NCI-H510A (cell line): ENCODE measurements around the gene TSKS.

Experiments
- DNase-seq: peaks from one replicate; lab custom pipeline; 2025; lab: John Stamatoyannopoulos, UW

Gene TSKS

DNA sequence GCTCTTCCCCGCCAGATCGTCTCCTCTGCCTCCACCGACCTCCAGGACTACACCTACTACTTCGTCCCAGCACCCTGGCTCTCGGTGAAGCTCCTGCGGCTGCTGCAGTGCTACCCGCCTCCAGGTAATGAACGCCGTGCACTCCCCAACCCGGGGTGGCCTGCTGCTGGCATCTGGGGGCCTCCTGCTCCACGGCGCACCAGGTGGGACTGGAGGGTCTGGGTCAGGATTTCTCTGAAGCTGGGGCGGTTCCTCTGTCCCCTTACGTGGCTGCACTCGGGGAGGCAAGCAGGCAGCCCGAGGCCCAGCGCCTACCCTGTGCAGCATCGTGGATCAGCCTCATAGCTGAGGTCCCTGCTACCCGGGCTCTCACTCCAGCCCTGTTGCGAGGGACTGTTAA is 32.5 kb upstream of the TSKS start:
- no peak for DNase-seq

DNA sequence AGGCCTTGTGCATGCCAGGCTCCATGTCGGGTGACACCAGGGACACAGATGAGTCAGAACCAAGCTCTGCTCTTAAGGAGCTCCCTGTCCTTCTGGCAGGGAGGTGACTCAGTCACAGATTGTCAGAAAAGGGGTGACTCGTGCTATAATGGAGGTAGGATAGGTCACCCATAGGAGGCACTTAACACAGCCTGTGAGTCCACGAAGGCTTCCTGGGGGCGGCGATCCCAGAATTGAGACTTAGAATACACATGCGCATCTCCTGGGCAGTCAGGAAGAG is 30.4 kb upstream of the TSKS start:
- DNase-seq = no peak

DNA sequence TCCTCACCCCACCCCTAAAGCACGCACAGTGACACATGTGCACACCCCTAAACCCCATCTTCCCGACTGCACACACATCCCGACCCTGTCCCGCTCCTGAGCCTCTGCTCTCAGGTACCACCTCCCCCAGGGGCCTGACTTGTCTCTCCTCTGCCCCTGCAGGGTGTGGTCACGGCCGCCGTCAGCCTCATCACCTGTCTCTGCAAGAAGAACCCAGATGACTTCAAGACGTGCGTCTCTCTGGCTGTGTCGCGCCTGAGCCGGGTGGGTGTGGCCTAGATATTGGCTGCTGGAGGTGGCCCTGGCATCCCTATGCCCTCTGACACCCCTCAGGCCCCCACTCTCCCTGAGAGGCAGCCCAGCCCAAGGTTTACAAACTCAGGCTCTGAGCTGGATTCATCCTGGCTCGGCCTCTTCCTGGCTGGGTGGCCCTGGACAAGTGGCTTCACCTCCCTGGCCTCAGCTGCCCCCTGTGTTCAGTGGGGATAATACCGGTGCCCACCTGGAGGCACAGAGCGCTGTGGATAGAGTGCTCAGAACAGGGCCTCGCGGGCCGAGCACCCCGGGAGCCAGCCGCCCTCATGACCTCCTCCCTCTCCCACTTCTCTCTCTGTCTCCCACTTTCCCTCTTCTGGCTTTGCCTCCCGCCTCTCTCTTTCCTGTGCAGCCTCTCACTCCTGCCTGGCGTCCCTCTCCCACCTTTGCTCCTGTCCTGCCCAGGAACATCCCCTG is 29.9 kb upstream of the TSKS start:
- no peak for DNase-seq

DNA sequence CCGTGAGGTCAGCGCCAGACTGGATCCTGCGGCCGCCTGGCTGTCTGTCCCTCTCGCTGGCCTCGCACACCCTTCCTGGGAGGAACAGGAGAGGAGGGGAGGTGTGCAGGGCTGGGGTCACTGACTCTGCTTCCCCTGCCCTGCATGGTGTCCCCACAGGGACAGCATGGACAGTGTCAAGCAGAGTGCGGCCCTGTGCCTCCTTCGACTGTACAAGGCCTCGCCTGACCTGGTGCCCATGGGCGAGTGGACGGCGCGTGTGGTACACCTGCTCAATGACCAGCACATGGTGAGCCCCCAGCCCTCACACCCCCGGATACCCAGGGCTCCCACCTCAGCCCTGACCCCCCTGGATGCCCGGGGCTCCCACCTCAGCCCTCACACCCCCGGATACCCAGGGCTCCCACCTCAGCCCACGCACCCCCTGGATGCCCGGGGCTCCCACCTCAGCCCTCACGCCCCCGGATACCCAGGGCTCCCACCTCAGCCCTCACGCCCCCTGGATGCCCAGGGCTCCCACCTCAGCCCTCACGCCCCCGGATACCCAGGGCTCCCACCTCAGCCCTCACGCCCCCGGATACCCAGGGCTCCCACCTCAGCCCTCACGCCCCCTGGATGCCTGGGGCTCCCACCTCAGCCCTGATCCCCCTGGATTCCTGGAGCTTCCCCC is 28.8 kb upstream of the TSKS start:
- DNase-seq = no peak

DNA sequence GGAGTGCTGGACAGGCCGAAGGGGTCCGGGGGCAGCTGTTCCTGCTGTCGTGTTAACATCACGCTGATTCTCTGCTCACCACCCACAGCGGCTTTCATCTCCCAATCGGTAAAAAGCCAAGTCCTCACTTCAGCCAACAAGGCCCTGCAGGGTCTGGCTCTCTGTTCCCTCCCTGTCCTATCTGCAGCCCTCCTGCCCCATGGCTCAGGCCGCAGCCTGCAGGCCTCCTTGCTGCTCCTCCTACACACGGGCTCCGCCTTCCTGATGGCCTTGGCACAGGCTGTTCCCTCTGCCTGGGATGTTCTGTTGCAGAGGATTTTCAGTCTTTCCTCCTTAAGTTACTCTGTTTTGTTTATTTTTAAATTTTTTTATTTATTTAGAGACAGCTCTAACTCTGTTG is 27.8 kb upstream of the TSKS start:
- no peak for DNase-seq

DNA sequence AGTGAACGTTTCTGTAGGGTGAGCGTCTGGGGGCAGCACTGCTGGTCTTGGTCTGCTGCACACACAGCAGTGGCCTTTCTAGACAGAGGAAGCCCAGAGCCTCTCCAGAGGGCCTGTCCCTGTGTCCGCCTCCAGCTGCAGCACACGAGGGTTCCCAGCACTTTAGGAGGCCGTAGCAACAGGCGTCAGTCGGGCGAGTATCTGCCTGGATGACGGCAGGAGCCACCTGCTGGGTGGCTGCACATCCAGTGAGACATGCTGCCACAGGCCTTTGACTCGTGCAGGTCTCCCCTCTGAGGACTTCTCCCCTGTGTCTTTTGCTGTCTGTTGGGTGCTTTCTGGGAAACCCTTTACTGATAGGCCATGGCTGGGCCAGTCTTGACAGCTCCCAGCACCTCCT is 25.8 kb upstream of the TSKS start:
- no peak for DNase-seq

DNA sequence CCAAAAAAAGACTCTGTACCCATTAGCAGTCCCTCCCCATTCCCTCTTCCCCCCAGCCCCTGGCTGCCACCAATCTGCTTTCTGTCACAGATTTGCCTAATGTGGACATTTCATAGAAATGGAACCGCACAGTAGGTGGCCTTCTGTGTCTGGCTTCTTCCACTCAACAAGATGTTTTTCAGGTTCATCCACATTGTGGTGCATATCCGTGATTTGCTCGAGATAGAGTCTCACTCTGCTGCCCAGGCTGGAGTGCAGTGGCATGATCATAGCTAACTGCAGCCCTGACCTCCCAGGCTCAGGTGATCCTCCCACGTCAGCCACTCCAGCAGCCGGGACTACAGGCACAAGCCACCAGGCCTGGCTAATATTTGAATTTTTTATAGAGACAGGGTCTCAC is 24.6 kb upstream of the TSKS start:
- no peak for DNase-seq

DNA sequence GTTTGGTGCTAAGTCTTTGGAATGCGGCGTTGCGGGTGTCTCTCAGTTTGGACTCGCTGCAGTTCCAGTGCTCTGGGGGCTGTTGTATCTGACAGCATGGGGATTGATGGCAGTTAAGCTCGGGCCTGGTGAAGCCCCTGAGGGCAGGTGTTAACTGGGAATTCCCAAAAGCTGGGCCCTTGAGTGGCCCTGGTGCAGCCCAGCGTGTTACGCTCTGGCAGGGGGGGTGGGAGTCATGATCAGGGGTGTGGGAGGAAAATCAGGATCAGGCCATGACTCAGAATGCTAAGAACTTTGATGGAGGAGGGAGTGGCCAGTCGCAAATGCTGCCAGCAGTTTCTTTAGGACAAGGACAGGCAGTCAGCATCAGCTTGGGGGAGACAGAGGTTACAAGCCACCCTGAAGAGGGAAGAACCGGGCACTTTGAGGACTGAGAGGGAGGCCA is 23.3 kb upstream of the TSKS start:
- DNase-seq = no peak

DNA sequence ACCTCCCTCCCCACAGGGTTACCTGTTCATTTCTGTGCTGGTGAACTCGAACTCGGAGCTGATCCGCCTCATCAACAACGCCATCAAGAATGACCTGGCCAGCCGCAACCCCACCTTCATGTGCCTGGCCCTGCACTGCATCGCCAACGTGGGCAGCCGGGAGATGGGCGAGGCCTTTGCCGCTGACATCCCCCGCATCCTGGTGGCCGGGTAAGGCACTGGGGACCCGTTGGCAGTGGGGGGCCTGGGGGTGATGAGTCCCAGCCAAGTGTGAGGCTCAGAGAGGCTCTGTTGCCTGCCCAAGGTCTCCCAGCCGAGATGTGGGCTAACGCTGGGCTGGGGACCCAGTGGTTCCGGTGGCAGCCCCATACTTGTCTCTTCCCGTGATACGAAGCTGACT is 19.4 kb upstream of the TSKS start:
- DNase-seq = no peak

DNA sequence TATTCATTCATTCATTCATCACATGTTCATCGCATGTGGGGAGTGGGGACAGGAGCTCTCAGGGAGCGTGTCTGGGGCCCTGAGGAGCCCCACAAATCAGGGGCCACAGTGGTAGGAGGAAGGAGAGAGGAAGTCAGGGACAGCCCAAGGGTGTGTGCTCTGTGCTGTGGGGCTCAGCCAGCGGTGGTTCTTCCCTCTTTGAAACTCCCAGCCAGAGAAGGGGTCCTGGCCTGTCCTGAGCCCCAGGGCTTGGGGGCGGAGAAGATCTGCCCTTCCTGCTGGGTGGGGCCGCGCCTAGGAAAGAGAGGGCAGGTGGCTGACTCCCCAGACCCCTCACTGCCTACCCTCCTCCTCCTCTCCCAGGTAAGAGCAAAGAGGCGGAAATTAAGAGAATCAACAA is 18.3 kb upstream of the TSKS start:
- no peak for DNase-seq

DNA sequence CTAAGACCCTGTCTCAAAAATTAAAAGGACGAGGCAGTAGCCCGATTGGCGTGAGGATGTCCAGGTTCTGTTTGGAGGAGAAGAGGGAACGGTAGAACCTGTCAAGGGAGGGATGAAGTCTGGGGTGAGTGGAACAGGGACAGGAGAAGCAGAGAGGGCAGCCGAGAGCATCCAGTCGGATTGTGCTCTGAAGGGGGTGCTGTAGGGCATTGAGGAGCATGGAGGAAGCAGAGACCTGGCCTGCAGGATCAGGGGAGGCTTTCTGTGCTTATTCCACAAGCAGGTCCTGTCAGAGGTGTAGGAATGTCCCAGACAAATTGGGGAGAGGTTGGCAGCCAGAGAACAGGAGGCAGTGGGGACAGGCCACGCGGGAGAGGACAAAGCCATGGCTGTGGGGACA is 17.8 kb upstream of the TSKS start:
- DNase-seq = no peak

DNA sequence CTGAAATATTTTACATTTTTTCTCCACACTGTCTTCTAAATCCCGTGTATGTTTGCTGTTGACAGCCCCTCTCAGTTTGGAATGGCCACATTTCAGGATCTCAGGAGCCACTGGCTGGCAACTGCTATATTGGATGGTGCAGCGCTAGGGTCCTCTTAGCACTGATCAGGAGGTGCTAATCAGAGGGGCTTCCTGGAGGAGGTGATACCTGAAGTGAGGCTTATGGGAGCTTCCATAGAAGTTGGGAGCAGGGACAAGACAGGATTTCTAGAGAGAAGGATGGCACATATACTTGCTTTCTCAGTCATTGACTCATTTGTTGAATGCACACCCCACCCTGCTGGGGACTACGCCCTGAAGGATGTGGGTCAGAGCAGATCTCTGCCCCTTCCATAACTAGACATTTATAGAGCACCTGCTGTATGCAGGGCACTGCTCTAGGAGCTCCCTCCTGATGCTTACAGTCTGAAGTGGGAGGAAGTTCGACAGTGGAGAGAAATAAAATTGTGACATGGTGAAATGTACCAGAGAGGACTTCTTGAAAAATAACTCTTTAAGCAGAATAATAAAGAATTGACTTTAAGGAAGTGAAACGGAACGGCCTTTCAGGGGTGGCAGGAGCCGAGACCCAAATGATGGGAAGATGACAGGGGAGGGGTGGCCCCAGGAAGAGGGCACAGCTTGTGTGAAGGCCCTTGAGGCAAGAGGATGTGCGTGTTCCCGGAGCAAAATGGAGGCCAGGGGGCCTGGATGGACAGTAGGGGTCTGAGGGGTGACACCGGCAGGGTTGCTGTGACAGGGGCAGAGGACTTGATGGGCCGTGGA is 16.8 kb upstream of the TSKS start:
- DNase-seq = no peak

DNA sequence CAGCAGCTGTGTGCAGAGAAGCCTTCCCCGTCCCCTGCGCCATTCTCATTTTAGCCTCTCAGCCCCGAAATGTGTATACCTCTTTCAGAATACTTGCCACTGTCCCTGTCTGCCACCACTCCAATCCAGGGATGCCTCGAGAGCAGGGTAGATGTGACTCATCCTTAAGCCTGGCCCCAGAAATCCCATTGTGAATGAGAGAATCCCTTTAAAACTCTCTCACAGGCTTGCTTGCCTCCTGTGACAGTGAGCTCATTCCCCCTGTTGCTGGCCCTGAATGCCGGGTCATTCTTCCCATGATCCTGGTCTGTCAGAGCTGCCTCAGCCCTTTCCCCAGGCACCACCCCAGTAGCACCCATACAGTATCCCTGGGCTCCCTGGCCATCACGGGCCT is 13.3 kb upstream of the TSKS start:
- no peak for DNase-seq

DNA sequence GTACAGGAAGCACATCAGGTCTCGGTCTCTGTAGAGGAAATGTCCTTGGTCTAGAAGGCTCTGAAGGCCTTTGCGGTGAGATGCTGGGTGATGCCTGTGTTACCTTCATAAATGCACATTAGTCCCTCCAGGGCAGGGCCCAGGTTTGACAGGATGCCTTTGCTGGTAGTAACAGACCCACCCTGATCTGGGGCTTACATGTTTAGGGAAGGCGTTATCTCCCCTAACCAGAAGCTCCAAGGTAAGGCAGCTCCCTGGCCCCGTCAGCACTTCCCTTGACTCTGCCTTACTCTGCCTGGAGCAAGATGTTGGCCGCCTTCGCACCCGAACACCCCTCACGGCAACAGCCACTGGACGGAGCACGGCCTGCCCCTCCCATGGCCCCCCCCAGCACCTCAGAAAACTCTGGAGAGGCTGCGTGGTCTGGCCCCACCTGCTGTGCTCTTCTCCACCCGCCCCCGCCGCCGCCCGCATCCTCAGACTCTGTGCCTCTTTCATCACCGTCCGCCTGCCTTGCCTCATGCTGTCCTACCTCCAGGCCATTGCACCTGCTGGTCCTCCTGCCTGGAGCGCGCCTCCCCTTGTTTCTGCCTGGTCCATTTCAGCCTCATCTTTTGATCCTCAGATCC is 12.8 kb upstream of the TSKS start:
- no peak for DNase-seq

DNA sequence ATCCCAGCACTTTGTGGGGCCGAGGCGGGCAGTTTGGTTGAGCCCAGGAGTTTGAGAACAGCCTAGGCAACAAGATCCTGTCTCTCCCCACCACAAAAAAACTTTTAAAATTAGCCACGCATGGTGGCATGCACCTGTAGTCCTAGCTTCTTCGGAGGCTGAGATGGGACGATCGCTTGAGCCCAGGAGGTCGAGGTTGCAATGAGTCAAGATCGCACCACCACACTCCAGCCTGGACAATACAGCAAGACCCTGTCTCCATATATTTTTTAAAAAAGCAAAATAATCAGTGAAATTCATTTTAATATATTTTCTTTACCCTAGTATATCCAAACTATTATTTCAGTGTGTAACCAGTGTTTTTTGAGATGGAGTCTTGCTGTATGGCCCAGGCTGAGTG is 11.9 kb upstream of the TSKS start:
- DNase-seq = no peak

DNA sequence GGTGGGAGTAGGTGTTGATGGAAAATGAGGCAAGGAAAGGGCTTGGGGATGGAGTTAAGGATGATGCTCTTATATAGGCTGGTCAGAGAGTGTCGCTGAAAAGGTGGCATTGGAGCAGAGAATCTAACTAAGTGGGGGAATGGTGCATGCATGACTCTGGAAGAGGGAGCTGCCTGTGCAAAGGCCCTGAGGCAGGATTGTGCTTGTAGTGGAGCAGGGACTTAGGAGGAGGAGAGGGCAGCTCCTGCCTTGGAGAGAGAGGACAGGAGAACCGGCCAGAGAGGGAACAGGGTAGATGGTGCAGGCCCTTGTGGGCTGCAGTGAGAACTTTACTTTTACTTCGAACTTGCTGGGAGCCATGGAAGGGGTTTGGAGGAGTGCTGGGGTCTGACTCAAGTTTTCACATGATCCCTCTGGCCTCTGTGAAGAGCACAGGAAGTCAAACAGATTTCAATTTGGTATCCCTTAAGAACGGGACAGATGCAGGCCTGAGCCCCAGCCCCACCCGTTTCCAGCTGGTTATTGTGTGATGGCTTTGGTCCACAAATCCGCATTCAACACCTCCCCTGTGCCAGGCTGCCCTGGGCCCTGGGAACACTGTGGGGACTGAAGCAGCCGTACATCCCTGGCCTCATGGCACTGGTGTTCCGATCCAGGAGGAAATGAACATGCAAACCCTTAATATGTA is 10.7 kb upstream of the TSKS start:
- no peak for DNase-seq

DNA sequence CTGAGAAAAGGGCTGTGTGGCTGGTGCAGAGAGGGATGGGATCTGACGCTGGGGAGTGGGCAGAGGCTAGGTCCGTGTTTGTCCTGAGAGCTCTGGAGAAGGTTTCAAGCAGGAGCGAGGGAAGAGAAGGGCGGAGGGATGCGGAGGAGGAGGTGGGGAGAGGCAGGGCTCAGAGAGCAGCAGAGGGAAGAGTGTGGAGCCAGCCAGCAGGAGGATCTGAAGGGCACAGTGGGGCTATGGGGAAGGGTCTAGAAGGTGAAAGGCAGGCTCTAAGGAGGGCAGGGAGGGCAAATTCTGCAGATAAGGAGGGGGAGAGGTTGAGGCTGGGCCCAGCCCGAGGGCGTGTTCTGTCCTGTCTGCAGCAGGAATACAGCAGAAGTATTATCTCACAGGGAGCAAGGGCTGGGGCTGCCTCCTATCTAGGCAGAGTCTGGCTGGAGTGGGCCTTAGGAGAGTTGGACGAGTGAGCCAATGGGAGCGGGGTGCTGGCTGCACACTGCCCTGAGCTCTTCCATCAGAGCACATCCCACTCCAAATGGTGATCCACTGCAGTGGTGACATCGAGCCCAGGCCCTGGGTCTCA is 9.8 kb upstream of the TSKS start:
- DNase-seq = no peak

DNA sequence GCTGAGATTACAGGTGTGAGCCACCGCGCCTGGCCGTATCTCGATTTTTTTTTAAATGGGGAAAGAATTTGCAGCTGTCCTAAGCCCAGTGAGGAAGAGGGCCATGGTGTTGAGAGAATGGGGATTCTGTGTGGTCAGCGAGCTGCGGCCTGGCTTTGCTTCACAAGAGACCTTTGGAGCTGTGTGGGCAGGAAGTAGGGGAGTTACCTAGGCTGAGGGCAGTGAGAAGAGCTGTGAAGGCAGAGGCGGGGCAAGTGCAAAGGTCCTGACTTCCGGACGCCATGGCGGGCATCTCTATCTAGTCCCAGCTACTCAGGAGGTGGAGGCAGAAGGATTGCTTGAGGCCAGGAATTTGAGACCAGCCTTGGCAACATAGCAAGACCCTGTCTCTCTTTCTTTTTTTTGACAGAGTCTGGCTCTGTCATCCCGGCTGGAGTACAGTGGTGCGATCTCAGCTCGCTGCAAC is 8.6 kb upstream of the TSKS start:
- DNase-seq = no peak

DNA sequence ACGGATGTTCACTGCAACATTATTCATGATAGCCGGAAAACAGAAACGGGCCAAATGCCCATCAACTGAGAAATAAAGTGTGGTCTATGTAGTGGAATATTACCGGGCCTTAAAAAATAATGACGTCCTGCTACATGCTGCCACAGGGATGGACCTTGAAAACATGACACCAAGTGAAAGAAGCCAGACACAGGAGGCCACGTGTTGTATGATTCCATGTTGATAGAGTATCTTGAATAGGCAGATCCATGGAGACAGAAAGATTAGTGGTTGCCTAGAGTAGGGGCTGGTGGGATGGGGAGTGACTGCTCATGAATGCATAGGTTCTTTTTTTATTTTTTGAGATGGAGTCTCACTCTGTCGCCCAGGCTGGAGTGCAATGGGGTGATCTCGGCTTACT is 7.4 kb upstream of the TSKS start:
- DNase-seq = no peak

DNA sequence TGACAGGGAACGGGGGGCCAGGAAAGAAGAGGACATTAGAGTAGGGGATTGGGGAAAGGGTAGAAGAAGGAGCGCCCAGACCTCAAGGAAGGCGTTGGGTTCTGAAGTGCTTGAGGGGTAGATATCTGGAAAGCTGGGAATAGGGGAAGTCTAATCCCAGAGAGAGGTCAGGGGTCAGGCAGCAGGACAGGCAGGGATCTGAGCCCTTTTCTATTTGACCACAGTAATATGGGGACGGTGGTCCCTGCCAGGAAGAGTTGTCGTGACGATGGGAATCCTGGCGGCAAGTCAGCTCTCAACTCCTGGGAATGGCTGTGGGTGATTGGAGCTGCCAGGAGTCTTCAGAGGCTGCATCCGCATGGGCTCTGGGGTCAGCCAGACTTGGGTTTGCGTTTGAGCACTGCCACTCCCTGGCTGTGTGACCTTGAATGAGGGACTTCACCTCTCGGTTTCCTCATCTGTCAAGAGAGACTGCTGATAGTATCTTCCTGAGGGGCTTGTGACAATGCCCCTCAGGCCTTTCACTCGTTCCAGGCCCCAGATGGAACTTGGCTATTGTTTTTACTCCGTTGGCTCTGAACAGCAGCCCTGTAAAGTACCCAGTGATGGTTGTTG is 5.0 kb upstream of the TSKS start:
- DNase-seq = no peak

DNA sequence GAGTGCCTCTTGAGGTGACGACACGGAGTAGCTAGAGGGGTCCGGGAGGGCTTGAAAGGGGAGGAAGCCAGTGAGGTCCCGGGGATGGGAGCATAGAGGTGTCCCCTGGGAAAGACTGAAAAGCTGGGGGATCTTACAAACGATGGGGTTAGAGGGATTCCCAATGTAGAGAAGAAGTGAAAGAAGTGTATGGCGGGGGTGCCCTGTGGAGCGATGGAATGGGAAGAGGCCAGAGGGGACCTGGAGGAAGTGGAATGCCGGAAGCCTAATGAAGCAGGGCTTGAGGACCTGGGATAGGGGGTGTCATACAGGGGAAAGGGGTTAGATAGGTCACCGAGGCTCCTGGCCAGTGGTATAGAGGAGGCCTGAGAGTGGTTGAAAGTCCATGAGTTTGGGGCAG is 4.3 kb upstream of the TSKS start:
- no peak for DNase-seq
